Measurements from ENCODE around the gene ADCYAP1.
A peak's percentile ranks its signal among the peaks of the same experiment; 100 is the strongest.

The ADCYAP1 gene

DNA sequence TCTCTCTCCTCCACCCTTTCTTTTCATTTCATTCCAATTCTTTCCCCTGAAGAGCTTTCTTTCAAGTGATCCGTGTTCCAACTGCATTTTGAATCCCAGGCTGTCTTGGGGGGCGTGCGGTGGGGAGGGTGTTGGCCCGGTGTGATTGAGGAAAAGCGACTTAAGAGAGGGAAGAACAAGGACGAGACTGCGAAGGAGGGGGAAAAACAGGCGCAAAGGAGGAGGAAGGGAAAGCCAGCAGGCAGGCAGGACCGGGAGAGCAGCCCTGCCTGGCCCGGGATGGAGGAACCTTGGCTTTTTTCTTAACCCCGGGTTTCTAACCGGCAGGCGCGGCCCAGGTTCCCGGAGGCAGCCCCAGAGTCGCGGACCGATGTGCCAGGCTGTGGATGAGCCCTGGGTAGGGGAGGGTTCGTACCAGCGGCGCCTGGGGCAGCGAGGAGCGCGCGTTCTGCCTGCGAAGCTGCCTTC, 1.3 kb downstream of the ADCYAP1 start:
- ATAC-seq (ENCODE audit: low read depth) (no peak), DNase-seq (ENCODE audit: low spot score) (no peak)
- no peak overlapping the region for H3K4me3 ChIP-seq (ENCODE audit: severe bottlenecking)
- no peaks in the 10 kb centered on the region for H3K36me3 ChIP-seq (ENCODE audit: low read depth)
- no peaks in the 10 kb centered on the region for H3K9me3 ChIP-seq (ENCODE audit: severe bottlenecking)
- TF ChIP-seq, protein P1, sequence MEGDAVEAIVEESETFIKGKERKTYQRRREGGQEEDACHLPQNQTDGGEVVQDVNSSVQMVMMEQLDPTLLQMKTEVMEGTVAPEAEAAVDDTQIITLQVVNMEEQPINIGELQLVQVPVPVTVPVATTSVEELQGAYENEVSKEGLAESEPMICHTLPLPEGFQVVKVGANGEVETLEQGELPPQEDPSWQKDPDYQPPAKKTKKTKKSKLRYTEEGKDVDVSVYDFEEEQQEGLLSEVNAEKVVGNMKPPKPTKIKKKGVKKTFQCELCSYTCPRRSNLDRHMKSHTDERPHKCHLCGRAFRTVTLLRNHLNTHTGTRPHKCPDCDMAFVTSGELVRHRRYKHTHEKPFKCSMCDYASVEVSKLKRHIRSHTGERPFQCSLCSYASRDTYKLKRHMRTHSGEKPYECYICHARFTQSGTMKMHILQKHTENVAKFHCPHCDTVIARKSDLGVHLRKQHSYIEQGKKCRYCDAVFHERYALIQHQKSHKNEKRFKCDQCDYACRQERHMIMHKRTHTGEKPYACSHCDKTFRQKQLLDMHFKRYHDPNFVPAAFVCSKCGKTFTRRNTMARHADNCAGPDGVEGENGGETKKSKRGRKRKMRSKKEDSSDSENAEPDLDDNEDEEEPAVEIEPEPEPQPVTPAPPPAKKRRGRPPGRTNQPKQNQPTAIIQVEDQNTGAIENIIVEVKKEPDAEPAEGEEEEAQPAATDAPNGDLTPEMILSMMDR (IDR thresholded peaks at IDR 0.05; ENCODE audit: poor library complexity, severe bottlenecking) = no peak
- peaks cover 96% of the 10 kb centered on the region for H3K27me3 ChIP-seq (ENCODE audit: insufficient read depth, poor library complexity, severe bottlenecking)
- H3K27ac ChIP-seq (ENCODE audit: poor library complexity, severe bottlenecking) = no peak overlapping the region
- no peaks in the 10 kb centered on the region for H3K4me1 ChIP-seq (ENCODE audit: insufficient read depth, poor library complexity, severe bottlenecking)

DNA sequence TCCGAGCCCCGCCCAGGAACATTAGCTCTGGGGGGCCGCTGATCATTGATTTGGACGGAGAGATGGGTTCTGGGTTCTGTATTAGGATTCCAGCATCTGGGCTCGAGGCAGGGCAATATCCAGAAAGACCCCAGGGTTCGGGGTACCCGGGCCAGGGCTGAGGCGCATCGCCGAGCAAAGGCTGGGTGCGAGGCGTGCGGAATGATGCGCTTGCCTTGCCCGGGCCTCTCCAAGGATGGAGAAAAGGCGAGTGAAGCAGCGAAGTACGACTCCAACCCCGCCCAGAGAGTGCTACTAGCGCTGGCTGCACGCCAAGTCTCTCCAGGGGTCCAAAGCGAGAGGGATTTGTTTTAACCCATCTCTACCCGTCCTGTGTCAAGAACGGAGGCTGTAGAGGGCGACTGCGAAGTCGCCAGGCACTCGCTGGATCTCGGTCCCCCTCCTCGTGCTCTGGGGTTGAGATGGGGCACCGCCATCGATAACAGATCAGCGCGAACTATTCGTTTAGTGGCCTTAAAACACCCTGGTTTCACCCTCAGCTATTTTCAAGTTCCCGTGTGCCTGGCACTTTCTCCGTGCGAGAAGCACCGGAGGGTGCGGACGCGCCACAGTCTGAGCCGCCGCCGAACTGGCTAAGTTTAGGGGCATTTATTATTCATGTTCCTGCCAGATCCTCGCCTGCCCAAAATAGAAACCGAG, 1.9 kb downstream of the ADCYAP1 start:
- TF ChIP-seq, protein P1 (IDR thresholded peaks at IDR 0.05; ENCODE audit: poor library complexity, severe bottlenecking) = no peak
- no peak for ATAC-seq (ENCODE audit: low read depth)
- peak overlapping the region; percentile 8 for H3K4me3 ChIP-seq (ENCODE audit: severe bottlenecking)
- H3K4me1 ChIP-seq (ENCODE audit: insufficient read depth, poor library complexity, severe bottlenecking) = no peaks in the 10 kb centered on the region
- peaks cover 99% of the 10 kb centered on the region for H3K27me3 ChIP-seq (ENCODE audit: insufficient read depth, poor library complexity, severe bottlenecking)
- H3K9me3 ChIP-seq (ENCODE audit: severe bottlenecking) = no peaks in the 10 kb centered on the region
- DNase-seq (ENCODE audit: low spot score) = no peak
- no peaks in the 10 kb centered on the region for H3K36me3 ChIP-seq (ENCODE audit: low read depth)
- no peak overlapping the region for H3K27ac ChIP-seq (ENCODE audit: poor library complexity, severe bottlenecking)

DNA sequence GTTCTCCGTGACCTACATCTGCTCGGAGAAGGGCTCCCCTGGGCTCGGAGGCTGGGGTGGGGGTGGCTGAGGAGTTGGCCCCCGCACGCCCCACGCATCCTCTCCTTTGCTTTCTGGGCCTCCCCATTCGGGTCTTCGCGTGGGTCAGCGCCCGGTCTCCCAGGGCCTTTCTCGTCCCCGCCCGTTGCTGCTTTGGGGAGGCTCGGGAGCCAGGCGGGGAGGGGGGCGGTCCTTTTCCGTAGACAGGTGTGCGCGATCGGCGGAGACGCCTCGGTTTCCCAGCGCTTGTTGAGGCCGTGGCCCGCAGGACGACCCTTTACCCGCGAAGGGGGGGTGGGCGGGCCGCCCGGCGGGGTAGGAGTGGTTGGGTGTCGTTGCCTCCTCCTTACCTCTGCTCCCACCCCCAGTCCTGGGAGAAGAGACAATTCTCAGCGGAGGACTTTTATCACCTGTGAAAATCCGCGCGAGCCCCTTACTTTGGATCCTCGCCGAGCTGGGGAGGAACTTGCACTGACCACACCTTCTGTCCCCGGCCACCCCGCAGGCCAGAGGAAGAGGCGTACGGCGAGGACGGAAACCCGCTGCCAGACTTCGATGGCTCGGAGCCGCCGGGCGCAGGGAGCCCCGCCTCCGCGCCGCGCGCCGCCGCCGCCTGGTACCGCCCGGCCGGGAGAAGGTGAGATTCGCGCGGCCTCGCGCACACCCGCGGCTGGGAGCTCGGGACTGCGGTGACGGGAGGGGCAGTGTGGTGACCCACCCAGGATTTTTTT, 2.6 kb downstream of the ADCYAP1 start:
- no peaks in the 10 kb centered on the region for H3K9me3 ChIP-seq (ENCODE audit: severe bottlenecking)
- no peaks in the 10 kb centered on the region for H3K36me3 ChIP-seq (ENCODE audit: low read depth)
- H3K27ac ChIP-seq (ENCODE audit: poor library complexity, severe bottlenecking) = no peak overlapping the region
- TF ChIP-seq, protein P1 (IDR thresholded peaks at IDR 0.05; ENCODE audit: poor library complexity, severe bottlenecking) = no peak
- no peaks in the 10 kb centered on the region for H3K4me1 ChIP-seq (ENCODE audit: insufficient read depth, poor library complexity, severe bottlenecking)
- H3K27me3 ChIP-seq (ENCODE audit: insufficient read depth, poor library complexity, severe bottlenecking) = peaks cover 100% of the 10 kb centered on the region
- H3K4me3 ChIP-seq (ENCODE audit: severe bottlenecking) = peak overlapping the region; percentile 10
- ATAC-seq (ENCODE audit: low read depth) (peak; percentile 52; the same call in 1 of the 3 replicates), DNase-seq (ENCODE audit: low spot score) (no peak)

DNA sequence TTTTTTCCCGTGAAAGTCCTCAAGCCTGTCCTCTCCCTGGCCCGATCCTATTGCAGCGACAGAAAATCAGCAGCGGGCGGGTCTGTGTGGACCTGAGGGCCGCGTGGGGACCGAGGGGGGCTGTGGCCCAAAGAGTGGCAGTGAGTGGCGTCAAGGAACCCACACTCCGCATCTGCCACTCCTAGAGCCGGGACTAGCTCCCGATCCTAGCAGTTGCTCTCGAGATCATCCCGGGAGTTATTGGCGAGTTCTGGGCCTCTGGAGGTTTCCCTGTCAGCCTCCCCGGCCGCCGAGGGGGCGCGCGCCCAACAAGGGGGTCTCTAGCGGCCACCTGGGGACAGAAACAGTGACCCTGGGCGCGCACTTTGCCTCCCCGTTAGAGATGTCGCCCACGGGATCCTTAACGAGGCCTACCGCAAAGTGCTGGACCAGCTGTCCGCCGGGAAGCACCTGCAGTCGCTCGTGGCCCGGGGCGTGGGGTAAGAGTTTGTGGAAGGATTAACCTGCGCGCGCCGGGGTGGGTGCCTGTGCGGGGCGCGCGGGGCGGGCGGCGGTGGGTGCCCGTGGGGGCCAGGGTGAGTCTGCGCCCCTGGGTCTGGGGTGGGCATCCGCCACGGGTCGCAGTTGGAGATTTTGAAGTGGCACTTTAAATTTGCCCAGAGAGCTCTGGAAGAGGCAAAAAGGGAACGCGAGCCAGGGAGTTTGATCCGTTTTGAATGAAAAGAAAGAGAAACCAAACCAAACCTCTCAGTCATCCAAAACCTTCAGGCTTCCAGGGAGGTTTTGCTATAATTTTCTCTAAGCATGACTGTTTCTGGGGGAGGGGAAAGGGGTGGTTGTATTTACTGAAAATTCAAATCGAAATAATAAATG, 3.5 kb downstream of the ADCYAP1 start:
- peaks cover 100% of the 10 kb centered on the region for H3K27me3 ChIP-seq (ENCODE audit: insufficient read depth, poor library complexity, severe bottlenecking)
- H3K36me3 ChIP-seq (ENCODE audit: low read depth) = no peaks in the 10 kb centered on the region
- H3K4me1 ChIP-seq (ENCODE audit: insufficient read depth, poor library complexity, severe bottlenecking) = no peaks in the 10 kb centered on the region
- H3K4me3 ChIP-seq (ENCODE audit: severe bottlenecking) = no peak overlapping the region
- TF ChIP-seq, protein P1 (IDR thresholded peaks at IDR 0.05; ENCODE audit: poor library complexity, severe bottlenecking) = no peak
- H3K9me3 ChIP-seq (ENCODE audit: severe bottlenecking) = no peaks in the 10 kb centered on the region
- H3K27ac ChIP-seq (ENCODE audit: poor library complexity, severe bottlenecking) = no peak overlapping the region
- DNase-seq (ENCODE audit: low spot score) (no peak), ATAC-seq (ENCODE audit: low read depth) (no peak)

Measured in RWPE2 (cell line).